DOHH2 (cell line): Measurements from ENCODE around the gene COL19A1.

Experiments
- CTCF ChIP-seq: fragments of 200-600 bp; sonication (generic); IDR thresholded peaks from one replicate; pipeline ENCODE4 v1.5.1; 2014; ENCODE audit warnings: antibody characterized with exemption, mild to moderate bottlenecking, low read depth, low read length; ENCODE audit not compliant: poor library complexity, severe bottlenecking
- EZH2phosphoT487 ChIP-seq: fragments of 200-600 bp; sonication (generic); IDR thresholded peaks from 2 replicates; pipeline ENCODE4 v1.6.1; 2017; ENCODE audit warnings: borderline replicate concordance, mild to moderate bottlenecking, antibody characterized with exemption, low read length, moderate library complexity, mixed read lengths

GRCh38 chr6:70086806-70087205 lies 220.4 kb downstream of the COL19A1 start:
- no peak for TF ChIP-seq EZH2phosphoT487
- no peak for TF ChIP-seq CTCF
